ENCODE data around the gene TMEM40.

- TF ChIP-seq, protein P1, sequence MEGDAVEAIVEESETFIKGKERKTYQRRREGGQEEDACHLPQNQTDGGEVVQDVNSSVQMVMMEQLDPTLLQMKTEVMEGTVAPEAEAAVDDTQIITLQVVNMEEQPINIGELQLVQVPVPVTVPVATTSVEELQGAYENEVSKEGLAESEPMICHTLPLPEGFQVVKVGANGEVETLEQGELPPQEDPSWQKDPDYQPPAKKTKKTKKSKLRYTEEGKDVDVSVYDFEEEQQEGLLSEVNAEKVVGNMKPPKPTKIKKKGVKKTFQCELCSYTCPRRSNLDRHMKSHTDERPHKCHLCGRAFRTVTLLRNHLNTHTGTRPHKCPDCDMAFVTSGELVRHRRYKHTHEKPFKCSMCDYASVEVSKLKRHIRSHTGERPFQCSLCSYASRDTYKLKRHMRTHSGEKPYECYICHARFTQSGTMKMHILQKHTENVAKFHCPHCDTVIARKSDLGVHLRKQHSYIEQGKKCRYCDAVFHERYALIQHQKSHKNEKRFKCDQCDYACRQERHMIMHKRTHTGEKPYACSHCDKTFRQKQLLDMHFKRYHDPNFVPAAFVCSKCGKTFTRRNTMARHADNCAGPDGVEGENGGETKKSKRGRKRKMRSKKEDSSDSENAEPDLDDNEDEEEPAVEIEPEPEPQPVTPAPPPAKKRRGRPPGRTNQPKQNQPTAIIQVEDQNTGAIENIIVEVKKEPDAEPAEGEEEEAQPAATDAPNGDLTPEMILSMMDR (IDR thresholded peaks at IDR 0.05; ENCODE audit: low read depth, low read length) = no peak
- no peak for TF ChIP-seq EZH2phosphoT487 (IDR thresholded peaks at IDR 0.05; ENCODE audit: low read depth)
These were observed 8.4 kb downstream of the TMEM40 start for GRCh38 chr3:12750658-12751071.

Data from OCI-LY3 (cell line).